ENCODE results near the gene CENPM.

CENPM gene

DNA sequence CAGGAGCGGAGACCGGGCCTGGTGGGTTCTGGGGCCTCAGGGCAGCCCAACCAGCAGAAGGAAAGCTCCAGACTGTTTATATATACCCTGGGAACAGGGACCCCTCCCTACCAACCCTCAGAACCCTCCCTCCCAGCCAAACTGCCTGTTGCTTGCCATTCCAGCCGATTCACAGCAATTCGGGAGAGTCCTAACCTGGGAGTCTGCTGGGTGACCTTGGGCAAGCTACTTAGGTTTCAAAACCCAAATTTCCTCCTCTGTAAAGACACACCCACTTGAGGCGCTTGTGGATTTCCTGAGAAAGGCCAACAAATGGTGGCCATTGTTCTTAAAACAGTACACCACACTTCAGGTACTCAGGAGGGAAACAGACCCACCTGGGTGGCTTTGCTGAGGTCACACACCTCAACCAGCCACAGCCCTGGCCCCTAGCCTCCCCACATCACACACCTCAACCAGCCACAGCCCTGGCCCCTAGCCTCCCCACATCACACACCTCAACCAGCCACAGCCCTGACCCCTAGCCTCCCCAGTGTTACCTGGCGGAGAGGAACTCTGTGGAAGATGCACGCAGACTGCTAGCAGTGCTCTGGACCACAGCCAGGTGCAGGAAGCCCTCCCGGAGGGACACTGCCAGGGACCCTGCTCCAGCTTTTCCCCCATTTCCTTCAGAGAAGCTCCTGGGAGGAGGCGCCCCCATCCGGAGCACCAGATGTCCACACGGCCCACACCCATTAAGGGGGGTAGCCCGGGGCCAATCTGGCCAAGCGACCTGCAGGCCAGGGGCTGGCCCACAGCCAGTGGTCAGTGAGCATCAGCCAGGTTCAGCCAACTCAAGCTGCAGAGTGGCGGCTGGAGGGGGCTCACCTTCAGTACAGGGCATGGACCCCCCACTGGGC, 38.3 kb downstream of the CENPM start:
- TF ChIP-seq GATA3 (IDR thresholded peaks at IDR 0.05; ENCODE audit: low read depth, low read length): no peak
- TF ChIP-seq GATA2 (IDR thresholded peaks at IDR 0.05; ENCODE audit: low read depth, low read length): no peak

DNA sequence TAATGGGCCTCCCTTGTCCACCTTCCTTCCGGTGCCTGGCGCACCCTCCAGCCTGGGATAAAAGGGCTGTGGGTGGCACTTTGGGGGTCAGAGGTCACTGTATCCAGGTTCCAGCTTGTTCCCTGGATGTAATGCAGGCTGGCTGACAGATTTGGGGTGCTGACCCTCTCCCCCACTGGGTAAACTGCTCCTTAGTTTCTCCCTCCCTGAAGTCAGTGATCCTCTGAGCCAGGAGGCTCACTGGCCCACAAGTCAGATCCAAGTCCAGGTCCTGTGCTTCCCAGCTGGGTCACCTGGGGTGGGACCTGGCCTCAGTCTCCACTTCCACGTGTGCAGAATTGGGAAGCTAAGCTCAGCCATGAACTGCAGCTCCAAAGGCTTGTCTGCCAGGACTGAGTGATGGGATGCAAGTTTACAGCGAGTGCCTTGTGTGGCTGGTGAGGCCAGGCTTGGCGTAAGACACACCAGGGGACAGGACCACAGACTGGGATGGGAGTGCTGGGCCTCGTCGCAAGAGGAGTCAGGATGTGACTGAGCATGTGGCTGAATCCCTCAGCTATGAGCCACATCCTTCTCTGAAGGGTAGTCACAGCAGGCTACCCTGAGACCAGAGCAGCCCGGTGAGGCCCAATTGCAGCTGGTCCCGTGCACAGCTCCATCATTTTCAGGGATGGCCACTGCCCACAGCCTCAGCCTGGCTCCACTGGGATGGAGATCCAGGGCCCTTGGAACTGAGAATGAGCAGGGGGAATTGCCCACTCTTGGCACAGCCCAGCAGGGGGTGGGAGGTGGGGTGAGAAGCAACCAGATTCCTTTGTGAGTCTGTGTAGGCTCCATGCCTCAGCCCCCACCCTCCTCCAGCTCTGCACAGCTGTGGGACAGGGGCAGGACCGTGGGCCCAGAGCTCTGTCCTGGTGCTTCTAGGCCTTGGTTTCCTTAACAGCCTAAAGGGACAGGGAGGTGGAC, 39.2 kb downstream of the CENPM start:
- no peak for TF ChIP-seq GATA2 (IDR thresholded peaks at IDR 0.05; ENCODE audit: low read depth, low read length)
- TF ChIP-seq GATA3 (IDR thresholded peaks at IDR 0.05; ENCODE audit: low read depth, low read length): no peak

DNA sequence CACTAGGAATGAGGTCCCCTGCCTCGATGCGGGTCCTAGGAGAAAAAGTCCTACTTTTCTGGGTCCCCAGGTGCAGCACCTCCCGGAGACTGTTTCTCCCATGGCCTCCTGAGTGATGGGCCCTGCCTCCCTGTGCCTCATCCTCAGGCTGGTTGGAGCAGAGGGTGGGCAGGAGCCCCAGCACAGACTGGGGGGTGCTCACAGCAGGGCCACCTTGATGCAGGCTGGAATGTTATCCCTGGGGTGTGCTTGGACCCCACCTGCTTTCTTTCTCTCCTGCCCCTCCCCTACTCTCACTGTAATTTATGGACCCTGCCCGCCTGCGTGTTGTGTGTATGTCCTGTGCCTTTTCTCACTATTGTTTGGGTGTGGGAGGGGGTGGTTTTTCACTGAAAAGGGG, 40.1 kb downstream of the CENPM start:
- TF ChIP-seq GATA3 (IDR thresholded peaks at IDR 0.05; ENCODE audit: low read depth, low read length) (no peak), GATA2 (IDR thresholded peaks at IDR 0.05; ENCODE audit: low read depth, low read length) (no peak)

DNA sequence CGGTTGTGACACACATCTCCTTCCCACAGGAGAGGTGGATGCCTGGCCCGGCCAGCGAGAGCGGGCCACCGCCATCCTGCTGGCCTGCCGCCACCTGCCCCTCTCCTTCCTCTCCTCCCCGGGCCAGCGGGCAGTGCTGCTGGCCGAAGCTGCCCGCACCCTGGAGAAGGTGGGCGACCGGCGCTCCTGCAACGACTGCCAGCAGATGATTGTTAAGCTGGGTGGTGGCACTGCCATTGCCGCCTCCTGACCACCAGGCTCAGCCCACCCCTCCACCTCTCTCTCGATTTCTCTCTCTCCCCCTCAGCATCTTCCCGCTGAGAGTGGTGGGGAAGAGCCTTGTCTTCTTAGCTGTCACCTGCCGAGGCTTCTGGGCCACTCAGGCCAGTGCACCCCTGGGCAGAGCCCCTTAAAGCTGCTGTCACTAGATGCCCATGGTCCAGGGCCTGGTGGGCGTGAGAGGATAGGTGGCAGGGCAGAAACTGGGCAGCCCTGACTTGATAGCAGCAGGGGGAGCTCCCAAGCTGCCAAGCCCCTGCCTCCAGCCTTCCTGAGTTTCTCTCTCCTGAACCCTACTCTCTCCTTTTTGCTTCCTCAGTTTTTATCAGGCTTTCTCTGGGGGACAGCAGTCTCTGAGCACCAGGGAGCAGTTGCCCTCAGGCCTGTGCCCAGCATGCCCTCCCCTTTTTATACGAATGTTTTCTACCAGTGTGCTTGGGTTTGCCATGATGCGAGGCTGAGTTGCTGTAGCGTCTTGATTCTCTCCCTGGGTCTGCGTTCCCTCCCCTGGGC, 41.3 kb downstream of the CENPM start:
- TF ChIP-seq GATA3 (IDR thresholded peaks at IDR 0.05; ENCODE audit: low read depth, low read length) (no peak), GATA2 (IDR thresholded peaks at IDR 0.05; ENCODE audit: low read depth, low read length) (no peak)

DNA sequence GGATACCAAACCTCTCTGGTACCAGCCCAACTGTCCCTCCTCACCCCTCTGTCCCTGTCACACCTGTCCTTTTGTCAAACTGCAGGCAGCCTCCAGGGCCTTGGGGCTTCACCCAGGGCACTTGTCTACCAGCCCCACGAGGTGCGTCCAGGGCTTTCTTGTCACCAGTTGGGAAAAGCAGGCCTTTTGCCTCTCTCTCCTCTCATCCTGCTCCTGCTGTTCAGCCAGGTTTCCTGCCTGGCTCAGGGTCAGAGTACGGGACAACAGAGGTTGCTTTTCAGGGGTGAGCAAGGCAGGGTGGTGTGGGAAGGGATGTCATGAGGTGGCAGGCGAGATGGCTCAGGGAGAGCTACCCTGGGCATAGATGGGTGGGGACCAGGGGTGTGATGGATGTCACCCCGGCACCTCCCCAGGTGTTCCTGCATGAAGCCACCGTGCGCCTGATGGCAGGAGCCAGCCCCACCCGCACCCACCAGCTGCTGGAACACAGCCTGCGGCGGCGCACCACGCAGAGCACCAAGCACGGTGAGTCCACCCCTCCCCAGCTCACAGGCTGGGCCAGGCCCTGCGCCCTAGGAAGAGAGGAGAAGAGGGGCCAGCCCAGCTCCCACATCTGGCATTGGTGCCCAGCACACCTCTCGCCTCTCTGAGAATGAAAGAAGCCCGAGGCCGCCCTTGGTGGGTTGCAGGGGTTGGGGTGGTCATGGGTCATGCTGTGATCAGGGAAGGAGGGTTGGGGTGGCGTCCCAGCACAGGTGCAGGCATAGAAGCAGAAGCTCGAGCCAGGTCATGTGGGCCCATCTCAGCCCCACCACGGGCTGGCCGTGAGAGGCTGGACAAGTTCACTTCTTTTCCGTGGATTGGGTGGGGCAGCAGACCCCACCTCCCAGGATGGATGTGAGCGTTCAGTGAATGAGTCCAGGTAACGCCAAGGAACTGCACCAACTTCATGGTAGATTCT, 42.2 kb downstream of the CENPM start:
- TF ChIP-seq GATA2 (IDR thresholded peaks at IDR 0.05; ENCODE audit: low read depth, low read length) (no peak), GATA3 (IDR thresholded peaks at IDR 0.05; ENCODE audit: low read depth, low read length) (no peak)

DNA sequence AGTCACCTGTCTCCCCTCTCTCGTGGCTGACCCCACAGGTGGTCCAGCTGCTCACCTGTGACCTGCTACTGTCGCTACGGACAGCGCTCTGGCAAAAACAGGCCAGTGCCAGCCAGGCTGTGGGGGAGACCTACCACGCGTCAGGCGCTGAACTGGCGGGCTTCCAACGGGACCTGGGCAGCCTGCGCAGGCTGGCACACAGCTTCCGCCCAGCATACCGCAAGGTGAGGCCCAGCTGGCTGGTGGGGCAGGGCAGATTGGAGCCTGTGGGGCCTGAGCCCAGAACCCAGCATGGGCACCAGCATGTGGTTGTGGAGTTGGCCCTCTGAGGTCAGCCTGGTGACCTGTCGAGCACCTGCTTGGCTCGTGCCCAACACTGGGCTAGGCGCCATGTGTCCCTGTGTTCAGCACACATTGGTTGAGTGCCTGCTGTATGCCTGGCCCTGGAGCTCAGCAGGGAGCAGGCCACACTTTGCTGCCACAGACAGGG, 44.0 kb downstream of the CENPM start:
- no peak for TF ChIP-seq GATA3 (IDR thresholded peaks at IDR 0.05; ENCODE audit: low read depth, low read length)
- TF ChIP-seq GATA2 (IDR thresholded peaks at IDR 0.05; ENCODE audit: low read depth, low read length): no peak

DNA sequence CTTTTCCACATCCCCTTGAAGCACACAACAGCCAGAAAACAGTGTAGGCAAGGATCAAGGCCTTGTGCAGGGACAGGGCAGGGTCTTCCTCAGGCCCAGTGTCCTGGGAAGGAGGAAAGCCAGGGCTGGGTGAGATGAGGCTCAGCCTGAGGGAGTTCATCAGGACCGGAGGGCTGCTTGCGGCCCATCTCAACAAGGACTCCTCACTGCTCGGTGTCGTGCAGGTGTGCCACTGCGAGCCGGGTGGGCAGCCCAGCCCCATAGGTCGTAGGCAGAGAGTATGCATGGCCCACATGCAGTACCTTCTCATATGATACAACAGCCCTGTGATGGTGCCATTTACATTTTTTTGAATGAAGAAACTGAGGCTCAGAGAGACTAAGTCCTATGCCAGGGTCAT, 44.9 kb downstream of the CENPM start:
- TF ChIP-seq GATA2 (IDR thresholded peaks at IDR 0.05; ENCODE audit: low read depth, low read length): no peak
- no peak for TF ChIP-seq GATA3 (IDR thresholded peaks at IDR 0.05; ENCODE audit: low read depth, low read length)

DNA sequence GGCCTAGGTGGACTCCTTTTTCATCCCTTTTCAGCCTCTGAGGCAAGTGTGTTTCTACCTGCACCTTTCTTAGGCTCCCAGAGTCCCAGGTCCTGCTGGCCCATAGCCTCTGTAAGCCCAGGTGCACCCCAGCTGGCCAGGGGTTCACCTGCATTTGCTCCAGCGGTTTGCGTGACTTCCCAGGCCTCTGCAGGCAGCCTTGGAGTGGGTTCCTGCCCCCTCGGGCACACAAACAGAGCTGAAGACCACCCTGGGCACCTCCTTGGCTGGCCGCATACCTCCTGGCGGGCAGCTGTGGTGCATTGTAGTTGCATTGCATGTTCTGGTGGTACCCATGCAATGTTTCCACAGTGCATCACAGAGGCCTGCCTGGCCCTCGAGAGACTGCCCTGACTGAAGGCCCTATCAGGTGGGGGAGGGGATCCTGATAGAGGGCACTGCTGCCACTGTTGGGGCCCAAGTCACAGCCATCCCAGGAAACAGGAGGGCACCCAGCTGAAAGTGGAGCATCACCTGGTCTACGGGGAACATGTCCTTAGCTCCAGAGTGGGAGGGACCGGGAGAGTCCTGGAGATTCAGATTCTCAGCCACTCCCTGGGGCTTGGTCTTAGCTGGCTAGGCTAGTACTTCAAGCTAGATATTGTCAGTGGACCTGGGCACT, 46.2 kb downstream of the CENPM start:
- TF ChIP-seq GATA3 (IDR thresholded peaks at IDR 0.05; ENCODE audit: low read depth, low read length): no peak
- TF ChIP-seq GATA2 (IDR thresholded peaks at IDR 0.05; ENCODE audit: low read depth, low read length): no peak

DNA sequence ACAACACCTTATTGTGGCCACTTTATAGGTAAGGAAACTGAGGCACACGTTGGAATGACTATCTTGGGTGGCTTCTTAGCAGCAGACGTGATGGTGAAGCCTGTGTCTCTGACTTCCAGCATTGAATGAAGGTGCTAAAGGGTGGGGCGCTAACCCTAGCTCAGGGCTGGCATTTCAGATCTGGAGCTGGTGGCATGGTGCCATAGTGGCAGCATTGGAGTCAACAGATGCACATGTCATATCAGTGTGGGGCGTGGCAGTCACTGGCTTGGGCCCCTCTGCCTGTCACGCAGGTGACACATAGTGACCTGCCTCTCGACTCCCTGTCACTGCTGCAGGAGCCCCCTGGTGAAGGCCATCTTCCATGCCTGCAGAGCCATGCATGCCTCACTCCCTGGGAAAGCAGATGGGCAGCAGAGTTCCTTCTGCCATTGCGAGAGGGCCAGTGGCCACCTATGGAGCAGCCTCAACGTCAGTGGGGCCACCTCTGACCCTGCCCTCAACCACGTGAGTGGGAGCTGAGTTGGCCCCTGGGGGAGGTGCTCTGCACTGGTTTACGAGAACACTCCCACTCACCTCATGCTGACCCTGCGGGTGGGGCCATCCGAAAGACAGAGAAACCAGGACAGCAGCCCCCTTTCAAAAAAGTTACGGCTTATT, 46.8 kb downstream of the CENPM start:
- TF ChIP-seq GATA3 (IDR thresholded peaks at IDR 0.05; ENCODE audit: low read depth, low read length) (no peak), GATA2 (IDR thresholded peaks at IDR 0.05; ENCODE audit: low read depth, low read length) (no peak)

DNA sequence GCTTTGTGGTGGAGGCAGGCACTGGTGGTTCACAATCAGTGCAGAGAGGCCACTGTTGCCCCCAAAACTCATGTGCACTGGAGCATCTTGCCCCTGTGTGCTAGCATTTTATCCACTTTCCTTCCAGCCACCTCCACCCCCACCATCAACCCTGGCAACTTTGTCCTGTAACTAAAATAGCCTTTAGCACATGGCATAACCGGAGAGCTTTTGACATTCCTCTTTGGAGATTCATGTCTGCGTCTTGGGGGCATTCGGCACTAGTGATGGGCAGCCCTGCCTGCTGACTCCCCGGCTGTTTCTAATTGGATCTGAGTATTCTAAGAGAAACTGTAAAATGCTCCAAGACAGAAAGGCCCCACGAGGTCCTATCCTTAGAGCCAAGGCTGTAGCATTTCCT, 47.8 kb downstream of the CENPM start:
- TF ChIP-seq GATA2 (IDR thresholded peaks at IDR 0.05; ENCODE audit: low read depth, low read length) (no peak), GATA3 (IDR thresholded peaks at IDR 0.05; ENCODE audit: low read depth, low read length) (no peak)

DNA sequence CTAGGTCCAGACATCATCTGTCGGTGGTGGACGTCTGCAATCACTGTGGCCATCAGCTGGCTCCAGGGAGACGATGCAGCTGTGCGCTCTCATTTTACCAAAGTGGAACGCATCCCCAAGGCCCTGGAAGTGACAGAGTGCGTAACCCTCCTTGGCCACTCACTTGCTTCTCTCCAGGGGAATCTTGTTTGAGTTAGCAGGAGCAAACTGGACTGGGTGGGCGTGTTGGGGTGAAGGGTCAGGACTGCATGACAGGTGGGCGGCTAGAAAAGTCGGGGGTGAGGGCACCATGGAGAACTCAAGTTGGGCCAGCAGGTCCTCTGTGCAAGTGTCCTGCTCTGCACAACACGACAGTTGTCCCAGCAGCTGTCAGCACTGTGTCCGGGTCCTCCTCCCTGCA, 48.3 kb downstream of the CENPM start:
- TF ChIP-seq GATA2 (IDR thresholded peaks at IDR 0.05; ENCODE audit: low read depth, low read length) (no peak), GATA3 (IDR thresholded peaks at IDR 0.05; ENCODE audit: low read depth, low read length) (no peak)
